Testis (tissue), 3 donors: ENCODE results near the gene CD55. TPM values are rescaled to one million over a fixed set of nuclear protein-coding genes. Genes with fewer than 3 reads are reported as not detected.

Experiments
- DNase-seq: peaks from one replicate; pipeline ENCODE4 v3.0.0-alpha.2; 2019
- H3K27ac ChIP-seq, 2 donors: fragments of 200-600 bp; sonication (generic); one replicate each; pipeline ENCODE4 v1.5.1; 2019
- H3K27me3 ChIP-seq: fragments of 200-600 bp; sonication (generic); one replicate; pipeline ENCODE4 v1.5.1; 2019
- H3K36me3 ChIP-seq: fragments of 200-600 bp; sonication (generic); one replicate; pipeline ENCODE4 v1.5.1; 2017; ENCODE audit warnings: low read depth; ENCODE audit errors: missing control alignments
- H3K4me1 ChIP-seq: fragments of 200-600 bp; sonication (generic); one replicate; pipeline ENCODE4 v1.5.1; 2019
- H3K4me3 ChIP-seq, 2 donors: fragments of 200-600 bp; sonication (generic); one replicate each; pipeline ENCODE4 v1.5.1; 2017 to 2019
- H3K9me3 ChIP-seq: fragments of 200-600 bp; sonication (generic); one replicate; pipeline ENCODE4 v1.5.1; 2017
- CTCF ChIP-seq, 3 experiments: fragments of 450-650 bp in 2 of 3; fragments of 200-600 bp in 1 of 3; sonication (generic) in 1 of 3; IDR thresholded peaks; one replicate each; pipeline ENCODE4 v1.5.1; 2016 to 2019; ENCODE audit warnings: antibody characterized with exemption in 3 of 3, mild to moderate bottlenecking in 2 of 3, moderate library complexity in 1 of 3
- POLR2A ChIP-seq: fragments of 450-650 bp; IDR thresholded peaks from one replicate; pipeline ENCODE4 v1.6.1; 2017; ENCODE audit warnings: antibody characterized with exemption, mild to moderate bottlenecking, moderate library complexity
- WGBS, 2 donors: methylation state at CpG; one replicate each; pipeline ENCODE4 v1.1.5; 2018; 5-methylcytosine and 5-hydroxymethylcytosine counted together
- intact Hi-C: fragments of 100-400 bp; cut with DNase I; formaldehyde crosslinking; loops from one replicate; pipeline ENCODE4 v1.15.1; 2023; ENCODE audit warnings: low total_unique reads
- polyA plus RNA-seq: library from polyadenylated mRNA; stranded (reverse); fragments of 350-450 nt; fragmentation: Illumina TruSeq; extraction: RNeasy Lipid Tissue Mini Kit (QIAGEN cat#74804); gene quantifications from one replicate; pipeline ENCODE4 v1.2.3, GENCODE V29; 2014; ENCODE audit warnings: low read depth, low replicate concordance; ENCODE audit not compliant: insufficient read depth
- total RNA-seq, 2 donors: library from RNA; depleted of rRNA; stranded (reverse); fragments of >200 nt; gene quantifications; one replicate each; pipeline ENCODE4 v1.2.3, GENCODE V29; 2016

Gene CD55
- total and polyA plus RNA-seq, 3 donors from 2014 or later, result 38.0 to 60.6 (median 45.7) TPM

- intact Hi-C loops, result no loop called here
- 82 to 91% methylated on average over 2 of the region's 2 CpGs for WGBS, 2 donors
- H3K4me1 ChIP-seq, result no peaks in the 10 kb centered on the region
- DNase-seq, result no peak
- no peaks in the 10 kb centered on the region for H3K9me3 ChIP-seq
- no peaks in the 10 kb centered on the region for H3K27me3 ChIP-seq
- TF ChIP-seq CTCF (IDR thresholded peaks at IDR 0.05) (no peak), POLR2A (no peak)
- H3K4me3 ChIP-seq, result no peak overlapping the region
- H3K36me3 ChIP-seq, result no peaks in the 10 kb centered on the region
- H3K27ac ChIP-seq, result no peak overlapping the region
These were observed 40.4 kb downstream of the CD55 start for GRCh38 chr1:207361889-207362288.

GRCh38 chr1:207362962-207363860 lies 41.7 kb downstream of the CD55 start:
- Histone ChIP-seq H3K9me3 (no peaks in the 10 kb centered on the region), H3K4me3 (no peak overlapping the region), H3K4me1 (no peaks in the 10 kb centered on the region), H3K27ac (no peak overlapping the region), H3K36me3 (no peaks in the 10 kb centered on the region), H3K27me3 (no peaks in the 10 kb centered on the region)
- intact Hi-C loops, result no loop called here
- no peak for TF ChIP-seq POLR2A
- no peak for DNase-seq
- WGBS, 2 donors, result 93 to 97% methylated on average over 6 of the region's 6 CpGs

GRCh38 chr1:207363871-207364270 lies 42.4 kb downstream of the CD55 start:
- H3K36me3 ChIP-seq, result no peaks in the 10 kb centered on the region
- no peak for DNase-seq
- no peaks in the 10 kb centered on the region for H3K9me3 ChIP-seq
- no peak for TF ChIP-seq POLR2A
- TF ChIP-seq CTCF (IDR thresholded peaks at IDR 0.05), result no peak
- no peak overlapping the region for H3K4me3 ChIP-seq
- no peaks in the 10 kb centered on the region for H3K27me3 ChIP-seq
- no peak overlapping the region for H3K27ac ChIP-seq
- no peaks in the 10 kb centered on the region for H3K4me1 ChIP-seq
- intact Hi-C loops, result no loop called here

GRCh38 chr1:207364614-207365013 lies 43.1 kb downstream of the CD55 start:
- Histone ChIP-seq H3K4me1 (no peaks in the 10 kb centered on the region), H3K27ac (no peak overlapping the region), H3K27me3 (no peaks in the 10 kb centered on the region), H3K36me3 (no peaks in the 10 kb centered on the region), H3K4me3 (no peak overlapping the region), H3K9me3 (no peaks in the 10 kb centered on the region)
- TF ChIP-seq POLR2A, result no peak
- TF ChIP-seq CTCF (IDR thresholded peaks at IDR 0.05), result no peak
- DNase-seq, result no peak
- 55 to 57% methylated on average over 1 of the region's 1 CpG for WGBS, 2 donors
- intact Hi-C loops, result no loop called here

- TF ChIP-seq POLR2A, result no peak
- TF ChIP-seq CTCF (IDR thresholded peaks at IDR 0.05), result no peak
- no peaks in the 10 kb centered on the region for H3K9me3 ChIP-seq
- WGBS, 2 donors, result 91 to 92% methylated on average over 2 of the region's 2 CpGs
- H3K27ac ChIP-seq, result no peak overlapping the region
- H3K4me3 ChIP-seq, result no peak overlapping the region
- DNase-seq, result no peak
- H3K36me3 ChIP-seq, result no peaks in the 10 kb centered on the region
- no peaks in the 10 kb centered on the region for H3K4me1 ChIP-seq
- intact Hi-C loops, result no loop called here
- no peaks in the 10 kb centered on the region for H3K27me3 ChIP-seq
These were observed 43.6 kb downstream of the CD55 start for GRCh38 chr1:207365063-207365462.
